Measurements from ENCODE around the gene MYEF2.

- TF ChIP-seq CTCF (IDR thresholded peaks at IDR 0.05 in 8 of 11, conservative IDR thresholded peaks at IDR 0.05 in 3 of 11) = no peak
- no peak for TF ChIP-seq POLR2AphosphoS5 (IDR thresholded peaks at IDR 0.05)
- no peak for TF ChIP-seq POLR2A (IDR thresholded peaks at IDR 0.05)
Measured at GRCh38 chr15:48090115-48090514, 88.0 kb downstream of the MYEF2 start.

Data from spleen (tissue), 7 donors.